HG02943 (cell line): Measurements from ENCODE around the gene FAM184B.
"Not testable (repeated sequence)": the region's sequence is repeated elsewhere in the genome, so short reads cannot be mapped to it uniquely, and the experiment has no call there.

ENCODE experiments used
- ATAC-seq: cut with Tn5 transposase; IDR thresholded peaks from one replicate; pipeline ENCODE4 v1.9.1; 2021; ENCODE audit warnings: mild to moderate bottlenecking, low read depth, moderate library complexity; ENCODE audit not compliant: unreplicated experiment

FAM184B gene

DNA sequence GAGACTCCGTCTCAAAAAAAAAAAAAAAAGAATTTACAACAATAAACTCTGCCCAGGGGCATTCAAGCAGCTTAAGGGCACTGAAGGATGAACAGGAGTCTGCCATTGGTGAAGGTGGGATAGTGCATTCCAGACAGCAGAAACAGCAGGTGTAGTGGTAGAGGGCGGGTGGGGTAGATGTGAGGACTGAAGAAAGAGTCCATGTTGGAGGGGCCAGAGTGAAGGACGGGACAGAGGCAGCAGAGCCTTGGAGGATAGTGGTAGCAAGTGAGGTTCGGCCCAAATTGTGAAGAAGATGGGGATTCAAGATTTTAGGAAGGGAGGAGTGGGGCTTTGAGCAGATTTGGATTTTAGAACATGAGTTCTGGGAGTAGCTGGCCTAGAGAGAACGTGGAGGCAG, 91.3 kb downstream of the FAM184B start:
- no peak for ATAC-seq

DNA sequence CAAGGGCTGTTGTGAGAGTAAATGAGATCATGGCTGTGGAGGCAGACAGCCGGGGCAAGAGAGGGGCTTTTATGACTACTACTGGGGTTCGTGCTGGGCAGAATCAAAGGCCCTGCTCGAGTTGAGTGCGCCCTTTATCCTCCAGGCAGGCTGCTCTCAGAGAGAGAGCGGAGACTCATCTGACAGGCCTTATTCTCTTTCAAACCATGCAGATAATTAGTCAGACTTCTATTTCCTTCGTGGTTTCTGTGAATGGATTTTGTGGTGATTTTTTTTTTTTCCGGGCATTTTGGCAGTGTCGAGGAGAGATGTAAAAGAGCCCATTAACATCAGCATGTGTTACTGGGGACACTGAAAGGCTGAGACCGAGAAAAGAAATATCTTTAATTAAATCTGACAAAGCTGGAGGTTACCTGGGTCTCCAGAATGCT, 93.4 kb downstream of the FAM184B start:
- no peak for ATAC-seq

DNA sequence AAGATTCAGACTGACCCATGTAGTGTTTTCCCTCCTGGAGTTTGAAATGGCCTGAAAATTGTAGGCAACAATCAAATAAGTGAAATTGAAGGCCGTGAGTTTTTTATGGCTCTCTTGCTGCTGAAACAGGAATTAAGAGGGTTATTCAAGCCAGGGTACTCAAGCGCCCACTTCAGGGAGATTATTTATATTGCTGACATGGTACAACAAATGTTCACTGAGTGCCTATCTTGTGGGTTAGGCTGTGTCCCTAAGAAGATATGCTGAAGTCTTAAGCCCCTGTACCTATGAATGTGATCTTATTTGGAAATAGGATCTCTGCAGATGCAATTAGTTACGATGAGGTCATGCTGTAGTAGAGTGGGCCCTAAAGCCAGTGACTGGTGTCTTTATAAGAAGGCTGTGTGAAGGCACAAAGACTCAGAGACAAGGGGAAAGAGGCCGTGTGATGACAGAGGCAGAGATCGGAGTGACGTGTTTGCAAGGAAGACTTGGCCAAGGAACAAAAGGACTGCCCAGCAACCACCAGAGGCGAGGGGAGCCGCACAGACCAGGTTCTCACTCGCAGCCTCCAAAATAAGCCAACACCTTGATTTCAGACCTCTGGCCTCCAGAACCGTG, 94.1 kb downstream of the FAM184B start:
- ATAC-seq: no peak

DNA sequence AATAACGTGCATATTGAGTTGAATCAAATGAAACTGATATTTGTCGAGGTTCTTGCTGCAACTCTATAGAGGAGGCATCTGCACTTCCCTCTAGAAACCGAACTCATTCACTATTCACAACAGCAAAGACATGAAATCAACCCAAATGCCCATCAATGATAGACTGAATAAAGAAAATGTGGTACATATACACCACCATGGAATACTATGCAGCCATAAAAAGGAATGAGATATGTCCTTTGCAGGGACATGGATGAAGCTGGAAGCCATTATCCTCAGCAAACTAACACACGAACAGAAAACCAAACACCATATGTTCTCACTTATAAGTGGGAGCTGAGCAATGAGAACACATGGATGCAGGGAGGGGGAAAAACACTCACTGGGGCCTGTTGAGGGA, 96.8 kb downstream of the FAM184B start:
- ATAC-seq: not testable (repeated sequence)

DNA sequence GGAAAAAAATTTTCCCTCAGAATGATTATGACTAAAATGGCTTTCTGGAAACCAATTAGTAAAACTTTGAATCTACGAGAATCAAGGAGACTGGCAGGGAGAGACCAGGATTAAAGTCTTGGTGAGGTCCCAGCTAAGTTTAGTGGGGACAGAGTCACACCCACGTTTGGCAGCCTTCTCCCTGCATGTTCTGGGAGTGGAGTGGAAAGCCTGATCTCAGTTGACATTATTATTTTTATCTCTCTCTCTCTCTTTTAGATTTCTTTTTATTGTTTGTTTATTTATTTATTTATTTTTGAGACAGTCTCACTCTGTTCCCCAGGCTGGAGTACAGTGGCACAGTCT, 99.2 kb downstream of the FAM184B start:
- no peak for ATAC-seq

DNA sequence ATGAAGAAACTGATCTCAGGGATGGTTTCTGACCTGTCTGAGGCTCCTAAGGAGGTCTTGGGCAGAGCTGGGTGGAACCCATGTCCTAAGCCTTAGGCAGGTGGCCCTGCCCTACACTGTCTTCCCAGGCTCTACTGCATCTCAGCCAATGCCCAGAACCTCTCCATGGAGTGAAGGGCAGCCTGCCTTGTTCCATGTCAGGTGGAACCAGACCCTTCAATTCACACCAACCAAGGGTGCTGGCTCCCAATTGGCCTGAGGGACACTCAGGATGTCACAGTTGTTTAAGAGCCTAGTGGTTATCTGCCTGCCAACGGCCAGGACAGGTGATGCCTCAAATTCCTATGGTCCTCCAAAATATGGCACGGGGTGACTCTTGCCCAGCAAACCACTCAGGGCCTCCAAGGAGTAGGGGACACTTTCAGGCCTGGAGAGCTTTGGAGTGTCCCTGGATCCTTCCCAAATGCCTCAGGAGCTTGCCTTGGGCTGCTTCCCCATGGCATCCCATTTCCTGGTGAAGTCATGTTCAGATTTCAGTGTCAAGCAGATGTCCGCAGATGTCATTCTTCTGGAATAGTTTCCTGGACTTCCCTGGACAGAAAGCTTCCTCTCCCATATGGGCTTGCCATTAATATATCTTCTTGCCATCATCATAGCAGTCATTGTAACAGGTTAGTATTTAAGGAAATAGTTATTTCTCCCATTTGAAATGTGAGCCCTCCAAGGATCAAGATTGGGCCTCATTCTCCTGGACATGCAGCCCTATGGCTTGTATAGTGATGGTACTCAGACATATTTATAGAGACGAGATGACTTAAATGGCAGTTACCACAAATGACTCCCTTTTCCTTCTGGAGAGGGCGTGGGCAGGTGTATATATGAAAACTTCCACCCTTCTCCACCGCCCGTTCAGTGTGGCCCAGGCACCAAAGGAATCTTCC, 99.9 kb downstream of the FAM184B start:
- no peak for ATAC-seq

DNA sequence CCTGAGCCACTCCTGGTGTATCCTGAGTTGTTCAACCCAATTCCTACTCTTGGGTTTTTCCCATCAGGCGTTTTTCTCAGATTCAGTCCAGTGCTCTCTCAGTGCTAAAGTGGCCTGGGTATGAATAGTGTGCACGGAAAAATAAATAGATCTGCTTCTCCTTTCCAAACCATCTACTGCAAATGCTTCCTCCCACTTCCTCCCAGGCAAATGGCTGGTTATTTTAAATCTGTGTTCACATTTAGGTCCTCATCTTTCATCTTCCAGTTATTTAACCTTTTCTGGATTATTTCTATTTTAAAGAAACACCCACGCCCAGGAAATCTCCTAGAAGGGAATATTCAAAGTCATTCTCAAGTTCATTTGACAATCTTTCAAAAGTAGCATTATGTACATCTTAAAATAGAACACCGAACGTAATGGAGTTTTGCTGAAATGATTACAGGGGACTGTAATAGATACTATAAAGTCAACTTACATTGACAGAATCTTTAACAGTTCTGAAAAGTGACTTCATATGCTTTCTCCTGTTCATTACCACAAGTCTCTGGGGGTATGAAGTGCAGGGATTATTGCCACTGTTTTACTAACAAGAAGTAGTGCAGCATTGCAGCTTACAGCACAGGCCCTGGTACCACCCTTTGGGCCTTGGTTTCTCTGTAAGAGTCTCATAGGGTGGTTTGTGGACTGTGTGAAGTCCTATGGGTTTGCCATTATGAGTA, 100.7 kb downstream of the FAM184B start:
- ATAC-seq: no peak

DNA sequence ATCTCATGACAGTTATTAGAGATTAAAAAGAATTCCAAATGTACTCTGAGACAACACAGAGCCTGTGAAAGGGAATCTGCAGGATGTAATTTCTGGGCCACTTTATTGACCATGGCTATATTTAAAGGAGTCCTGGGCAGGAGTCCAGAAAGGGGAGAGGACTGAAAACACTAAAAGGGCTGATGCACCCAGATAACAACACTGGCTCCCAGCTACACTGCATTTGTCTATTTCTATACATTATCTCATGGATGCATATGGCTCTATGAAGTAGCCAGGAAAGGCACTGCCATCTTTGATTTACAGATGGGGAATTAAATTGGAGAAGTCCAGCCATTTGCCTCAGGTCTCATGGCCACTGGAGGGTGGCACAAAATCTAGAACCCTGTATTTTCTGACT, 111.0 kb downstream of the FAM184B start:
- no peak for ATAC-seq

DNA sequence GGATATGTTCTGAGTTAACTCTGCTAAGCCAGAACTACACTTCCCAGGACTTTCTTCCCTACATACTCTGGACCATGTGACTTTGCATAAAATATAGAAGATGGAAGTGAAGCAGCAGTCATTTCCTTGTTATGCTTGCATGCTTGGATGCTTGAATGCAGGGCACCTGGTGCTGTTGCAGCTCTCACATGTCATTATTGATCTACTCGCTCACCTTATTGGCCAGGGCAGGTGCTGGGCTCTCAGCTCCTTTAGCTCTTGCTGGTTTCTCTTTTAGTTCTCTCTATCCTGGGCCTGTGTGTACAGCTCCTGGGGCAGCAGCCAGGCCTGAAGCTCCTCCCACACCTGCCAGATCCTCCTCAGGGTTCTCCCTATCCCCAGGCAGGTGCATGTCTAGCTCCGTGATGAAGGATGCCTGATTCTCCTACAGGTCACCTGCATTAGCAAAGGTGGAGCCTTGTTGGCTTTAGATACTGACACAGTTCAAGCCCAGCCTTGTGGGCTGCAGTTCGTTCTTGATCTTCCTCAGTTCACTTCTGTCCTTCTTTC, 113.7 kb downstream of the FAM184B start:
- ATAC-seq: no peak

DNA sequence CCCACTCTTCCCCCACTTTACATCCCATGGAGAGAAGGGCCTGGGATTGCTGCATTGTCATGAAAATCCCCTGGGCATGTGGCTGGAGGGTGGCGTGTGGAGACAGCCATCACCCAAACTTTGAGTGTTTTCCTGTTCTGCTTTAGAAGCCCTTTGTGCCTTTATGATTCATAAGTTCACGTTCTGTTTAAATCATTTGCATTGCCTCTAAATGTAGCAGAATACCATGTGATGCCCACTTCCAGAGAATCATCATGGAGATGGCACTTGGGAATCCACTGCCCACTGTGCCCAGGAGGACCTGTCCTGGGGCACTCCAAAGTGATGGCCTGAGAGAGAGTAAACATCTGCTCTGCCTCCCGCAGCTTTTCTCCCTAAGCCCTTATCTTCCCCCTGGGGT, 114.2 kb downstream of the FAM184B start:
- no peak for ATAC-seq

DNA sequence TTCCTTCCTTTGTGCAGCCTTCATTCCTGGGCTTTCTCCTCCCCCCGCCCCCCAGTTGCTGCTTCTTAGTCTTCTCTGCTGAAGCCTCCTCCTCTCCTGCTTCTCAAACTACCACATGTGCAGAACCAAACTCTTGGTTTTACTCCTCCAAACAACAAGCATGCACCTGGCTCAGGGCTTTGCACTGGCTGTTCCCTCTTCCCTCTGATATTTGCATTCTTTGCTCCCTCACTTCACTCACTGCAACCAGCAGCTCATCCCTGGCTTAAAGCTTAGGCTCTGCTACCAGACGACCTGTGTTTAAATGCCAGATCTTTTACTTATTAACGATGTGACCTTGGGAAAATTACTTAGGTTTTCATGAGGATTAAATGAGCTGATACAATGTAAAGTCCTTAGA, 115.6 kb downstream of the FAM184B start:
- ATAC-seq: no peak

DNA sequence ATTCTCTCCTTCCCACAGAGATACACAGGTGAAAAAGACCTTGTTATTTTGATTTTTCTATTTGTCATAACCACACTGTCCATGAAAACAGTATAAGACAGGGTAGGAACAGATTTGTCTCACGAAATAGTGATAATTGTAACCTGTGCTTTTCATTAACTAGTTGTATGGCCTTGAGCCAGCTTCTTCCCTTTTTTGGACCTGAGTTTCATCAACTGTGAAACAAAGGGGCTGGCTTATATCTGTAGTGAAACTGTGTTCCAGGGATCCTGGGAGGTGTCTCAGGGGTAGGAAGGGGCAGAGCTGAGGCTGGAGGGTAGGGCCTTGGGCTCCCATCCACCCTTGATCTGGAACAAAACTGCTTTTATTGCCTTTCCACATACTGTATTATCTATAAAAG, 116.1 kb downstream of the FAM184B start:
- ATAC-seq: peak; percentile 16

DNA sequence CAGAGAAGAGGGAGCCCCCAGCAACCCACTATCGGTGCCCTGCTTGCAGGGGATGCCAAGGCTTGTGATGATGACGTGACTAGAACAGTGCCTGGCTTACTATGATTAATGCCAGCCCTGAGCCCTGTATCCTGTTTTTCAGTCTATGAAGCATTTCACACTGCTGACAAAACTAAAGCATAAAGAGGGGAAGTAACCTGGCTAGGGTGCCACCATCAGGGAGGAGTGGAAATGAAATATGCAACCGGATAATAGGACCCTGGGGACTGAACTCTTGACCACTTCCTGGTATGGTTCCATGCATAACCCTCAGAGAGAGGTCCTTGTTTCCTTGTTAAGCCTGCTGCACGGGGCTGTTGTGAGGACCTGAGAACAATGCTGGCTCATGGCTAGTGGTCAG, 116.7 kb downstream of the FAM184B start:
- ATAC-seq: peak; percentile 96

DNA sequence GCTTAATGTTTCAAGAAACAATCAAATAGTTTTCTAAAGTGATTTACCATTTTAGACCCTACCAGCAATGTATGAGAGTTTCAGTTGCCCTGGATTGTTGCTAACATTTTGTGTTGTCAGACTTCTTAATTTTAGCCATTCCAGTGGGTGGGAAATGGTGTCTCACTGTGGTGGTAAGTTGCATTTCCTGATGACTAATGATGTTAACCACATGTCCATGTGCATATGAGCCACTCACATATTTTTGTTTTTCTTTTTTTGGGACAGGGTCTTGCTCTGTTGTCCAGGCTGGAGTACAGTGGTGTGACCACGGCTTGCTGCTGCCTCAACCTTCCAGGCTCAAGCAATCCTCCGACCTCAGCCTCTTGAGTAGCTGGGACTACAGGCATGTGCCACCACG, 118.7 kb downstream of the FAM184B start:
- ATAC-seq: no peak

DNA sequence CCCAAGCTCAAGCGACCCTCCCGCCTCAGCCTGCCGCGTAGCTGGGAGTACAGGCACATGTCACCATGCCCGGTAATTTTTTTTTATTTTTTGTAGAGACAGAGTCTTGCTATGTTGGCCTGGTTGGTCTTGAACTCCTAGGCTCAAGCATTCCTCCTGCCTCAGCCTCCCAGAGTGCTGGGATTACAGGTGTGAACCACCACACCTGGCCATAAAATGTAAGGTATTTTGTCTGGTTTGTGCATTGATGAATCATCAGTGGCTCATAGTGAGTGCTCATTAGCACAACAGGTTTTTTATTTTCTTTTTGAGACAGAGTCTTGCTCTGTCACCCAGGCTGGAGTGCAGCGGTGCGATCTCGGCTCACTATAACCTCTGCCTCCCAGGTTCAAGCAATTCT, 122.2 kb downstream of the FAM184B start:
- ATAC-seq: not testable (repeated sequence)

DNA sequence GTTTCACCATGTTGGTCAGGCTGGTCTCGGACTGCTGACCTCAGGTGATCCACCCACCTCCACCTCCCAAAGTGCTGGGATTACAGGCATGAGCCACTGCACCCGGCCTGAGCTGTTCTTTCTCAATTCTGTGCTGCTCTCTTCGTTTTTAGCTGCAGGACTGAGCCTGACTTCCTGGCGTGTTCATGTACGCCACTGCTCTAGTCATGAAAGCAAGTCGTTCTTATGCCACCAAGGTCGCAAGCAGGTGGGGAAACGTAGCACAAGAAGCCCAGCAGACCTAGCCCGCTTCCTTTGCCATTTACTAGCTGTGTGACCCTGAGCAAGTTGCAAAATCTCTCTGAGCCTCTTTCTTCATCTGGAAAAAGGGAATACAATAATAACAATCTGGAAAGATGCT, 123.6 kb downstream of the FAM184B start:
- no peak for ATAC-seq

DNA sequence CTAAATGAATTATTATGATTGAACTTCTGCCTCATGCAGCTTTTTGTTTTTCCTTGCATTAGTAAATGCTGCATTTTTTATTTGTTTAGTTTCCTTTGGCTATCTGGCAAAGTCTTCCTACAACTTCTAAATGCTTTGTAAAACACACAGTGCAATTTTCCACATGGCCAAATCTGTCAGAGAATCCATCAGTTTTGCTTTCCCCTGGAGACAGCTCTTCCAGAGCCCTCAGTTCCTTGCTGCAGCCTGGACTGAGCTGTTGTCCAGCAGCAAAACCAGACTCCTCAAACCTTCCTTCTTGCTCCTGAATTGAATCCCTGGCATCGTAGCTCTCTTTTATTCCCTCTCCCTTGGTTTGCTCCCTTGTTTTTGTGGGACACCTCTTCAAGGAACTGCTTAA, 124.3 kb downstream of the FAM184B start:
- ATAC-seq: no peak

DNA sequence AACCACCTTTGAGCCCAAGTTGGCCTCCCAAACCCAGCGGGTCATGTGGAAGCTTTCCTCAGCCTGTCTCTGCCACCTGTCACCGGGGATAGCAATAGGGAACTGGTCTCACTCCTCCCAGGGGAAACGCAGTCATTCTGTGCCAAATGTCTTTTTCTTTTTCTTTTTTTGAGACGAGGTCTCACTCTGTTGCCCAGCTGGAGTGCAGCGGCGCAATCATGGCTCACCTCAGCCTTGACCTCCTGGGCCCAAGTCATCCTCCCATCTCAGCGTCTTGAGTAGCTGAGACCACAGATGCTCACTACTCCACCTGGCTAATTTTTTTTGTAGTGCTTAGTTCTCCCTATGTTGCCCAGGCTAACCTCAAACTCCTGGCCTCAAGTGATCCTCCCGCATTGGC, 126.7 kb downstream of the FAM184B start:
- no peak for ATAC-seq

DNA sequence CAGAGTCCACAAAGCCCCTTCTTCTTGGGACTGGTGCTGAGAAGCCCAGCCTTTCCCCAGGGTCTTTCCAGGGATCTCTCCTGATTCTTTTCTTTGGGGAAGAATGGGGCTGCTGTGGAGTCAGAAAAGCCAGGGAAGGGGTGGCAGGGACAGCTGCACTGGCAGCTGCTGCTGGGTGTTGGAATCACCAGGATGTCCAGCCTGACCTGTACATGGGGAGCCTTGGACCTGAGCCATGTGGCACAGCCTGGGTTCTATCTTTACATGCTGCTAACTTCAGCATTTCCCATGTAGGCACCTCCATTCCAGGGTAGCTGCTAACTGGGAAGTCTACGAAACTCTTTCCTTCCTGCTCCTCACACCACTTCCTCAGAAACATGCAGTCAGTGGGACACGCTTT, 131.0 kb downstream of the FAM184B start:
- ATAC-seq: no peak

DNA sequence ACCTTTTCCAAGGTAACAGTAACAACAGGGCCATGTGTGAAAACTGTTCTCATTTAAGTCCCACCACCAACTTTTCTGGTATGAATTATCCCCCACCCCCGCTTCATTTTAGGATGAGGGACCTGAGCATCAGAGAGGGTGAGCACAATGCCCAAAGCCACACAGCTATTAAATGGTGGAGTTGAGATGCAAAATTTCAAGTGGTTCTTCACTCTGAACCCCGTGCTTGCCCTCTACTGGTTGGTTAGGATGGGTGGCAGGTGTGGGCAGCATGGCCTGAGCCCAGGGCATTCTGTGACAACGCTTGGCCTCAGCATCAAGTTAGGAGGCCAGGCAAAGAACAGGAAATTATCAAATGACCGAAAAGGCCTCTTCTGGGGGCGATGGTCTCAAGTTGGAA, 133.5 kb downstream of the FAM184B start:
- no peak for ATAC-seq

DNA sequence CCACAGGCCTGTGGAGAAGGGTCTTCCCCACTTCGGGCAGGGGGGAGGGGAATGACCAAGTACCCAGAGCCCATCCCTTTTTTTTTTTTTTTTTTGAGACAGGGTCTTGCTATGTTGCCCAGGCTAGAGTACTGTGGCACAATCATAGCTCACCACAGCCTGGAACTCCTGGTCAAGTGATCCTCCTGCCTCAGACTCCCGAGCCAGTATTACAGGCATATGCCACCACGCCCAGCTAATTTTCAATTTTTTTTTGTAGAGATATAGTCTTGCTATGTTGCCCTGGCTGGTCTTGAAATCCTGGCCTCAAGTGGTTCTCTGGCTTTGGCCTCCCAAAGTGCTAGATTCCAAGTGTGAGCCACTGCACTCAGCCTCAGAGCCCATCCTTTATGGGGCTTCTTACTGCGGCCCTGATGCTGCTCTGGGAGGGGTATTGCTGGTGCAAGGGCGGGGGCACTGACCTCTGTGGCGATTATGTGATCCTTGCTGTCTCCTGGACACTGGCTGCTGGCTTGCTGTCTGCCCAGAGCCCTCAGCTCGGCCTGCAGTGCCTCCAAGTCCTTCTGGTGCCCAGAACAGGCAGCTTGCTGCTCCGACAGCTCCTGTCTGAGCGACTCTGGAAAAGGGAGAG, 134.1 kb downstream of the FAM184B start:
- no peak for ATAC-seq
